Astrocyte (in vitro differentiated cells and primary cell): ENCODE results near the gene FOXA2. TPM values are rescaled to one million over a fixed set of nuclear protein-coding genes. Genes with fewer than 3 reads are reported as not detected.

ENCODE experiments used
- DNase-seq: peaks from one replicate; pipeline ENCODE4 v3.0.0-alpha.2; 2010; ENCODE audit warnings: low read depth
- FAIRE-seq: peaks from 2 replicates; lab custom pipeline; 2011; peaks lifted over from hg19 to GRCh38; lab: Jason Lieb, UNC
- H2AFZ ChIP-seq: 2 replicates; pipeline ENCODE4 v1.6.0; 2012; ENCODE audit warnings: low read depth, low read length, inconsistent platforms
- H3K27ac ChIP-seq: 2 replicates; pipeline ENCODE4 v1.5.1; 2011; ENCODE audit warnings: low read depth, low read length, inconsistent platforms
- H3K27me3 ChIP-seq: 2 replicates; pipeline ENCODE4 v1.6.0; 2011; ENCODE audit warnings: low read length, inconsistent platforms; ENCODE audit not compliant: insufficient read depth
- H3K36me3 ChIP-seq: 2 replicates; pipeline ENCODE4 v1.5.1; 2011; ENCODE audit warnings: low read length, inconsistent platforms; ENCODE audit not compliant: insufficient read depth
- H3K4me1 ChIP-seq: 2 replicates; pipeline ENCODE4 v1.5.1; 2011; ENCODE audit warnings: low read length, inconsistent platforms; ENCODE audit not compliant: insufficient read depth
- H3K4me2 ChIP-seq: 2 replicates; pipeline ENCODE4 v1.6.0; 2012; ENCODE audit warnings: low read length, inconsistent platforms
- H3K4me3 ChIP-seq: 2 replicates; pipeline ENCODE4 v1.5.1; 2011; ENCODE audit warnings: low read depth, mild to moderate bottlenecking, low read length, inconsistent platforms; ENCODE audit not compliant: insufficient read depth
- H3K79me2 ChIP-seq: 2 replicates; pipeline ENCODE4 v1.6.0; 2012; ENCODE audit warnings: mild to moderate bottlenecking, low read length, inconsistent platforms; ENCODE audit not compliant: insufficient read depth
- H3K9ac ChIP-seq: 2 replicates; pipeline ENCODE4 v1.6.0; 2012; ENCODE audit warnings: mild to moderate bottlenecking, low read length, inconsistent platforms
- H3K9me3 ChIP-seq: 2 replicates; pipeline ENCODE4 v1.5.1; 2012; ENCODE audit warnings: low read depth, mild to moderate bottlenecking, low read length, inconsistent platforms; ENCODE audit not compliant: insufficient read depth
- H4K20me1 ChIP-seq: 2 replicates; pipeline ENCODE4 v1.6.0; 2012; ENCODE audit warnings: low read length, inconsistent platforms; ENCODE audit not compliant: insufficient read depth
- H3K27ac Mint-ChIP-seq: one replicate; pipeline ENCODE4 v1.8.0; 2021; ENCODE audit warnings: mild to moderate bottlenecking, mixed read lengths; ENCODE audit not compliant: unreplicated experiment
- H3K27me3 Mint-ChIP-seq: one replicate; pipeline ENCODE4 v1.8.0; 2021; ENCODE audit warnings: low read depth, mixed read lengths; ENCODE audit not compliant: unreplicated experiment
- H3K36me3 Mint-ChIP-seq: one replicate; pipeline ENCODE4 v1.8.0; 2021; ENCODE audit warnings: low read depth, mixed read lengths; ENCODE audit not compliant: unreplicated experiment
- H3K4me1 Mint-ChIP-seq: one replicate; pipeline ENCODE4 v1.8.0; 2021; ENCODE audit warnings: low read depth, mixed read lengths; ENCODE audit not compliant: unreplicated experiment
- H3K4me3 Mint-ChIP-seq: one replicate; pipeline ENCODE4 v1.8.0; 2021; ENCODE audit warnings: mild to moderate bottlenecking, moderate library complexity, mixed read lengths; ENCODE audit not compliant: unreplicated experiment
- H3K9me3 Mint-ChIP-seq: one replicate; pipeline ENCODE4 v1.8.0; 2021; ENCODE audit warnings: mild to moderate bottlenecking, mixed read lengths; ENCODE audit not compliant: unreplicated experiment
- EZH2 ChIP-seq: IDR thresholded peaks from 2 replicates; pipeline ENCODE4 v1.6.1; 2012; ENCODE audit warnings: mild to moderate bottlenecking, low read length, inconsistent platforms; ENCODE audit not compliant: insufficient read depth
- total RNA-seq: library from RNA; stranded (reverse); gene quantifications from 2 replicates; pipeline ENCODE4 v1.2.1, GENCODE V29; 2021
- TF ChIP-seq, protein P1 (sequence below): IDR thresholded peaks from 2 replicates; pipeline ENCODE4 v1.5.1; 2011; ENCODE audit warnings: low read depth, mild to moderate bottlenecking, inconsistent platforms, low read length, moderate library complexity; ENCODE audit not compliant: insufficient read depth

Gene FOXA2
- total RNA-seq, 1 donor from 2014 or later, result not detected

DNA sequence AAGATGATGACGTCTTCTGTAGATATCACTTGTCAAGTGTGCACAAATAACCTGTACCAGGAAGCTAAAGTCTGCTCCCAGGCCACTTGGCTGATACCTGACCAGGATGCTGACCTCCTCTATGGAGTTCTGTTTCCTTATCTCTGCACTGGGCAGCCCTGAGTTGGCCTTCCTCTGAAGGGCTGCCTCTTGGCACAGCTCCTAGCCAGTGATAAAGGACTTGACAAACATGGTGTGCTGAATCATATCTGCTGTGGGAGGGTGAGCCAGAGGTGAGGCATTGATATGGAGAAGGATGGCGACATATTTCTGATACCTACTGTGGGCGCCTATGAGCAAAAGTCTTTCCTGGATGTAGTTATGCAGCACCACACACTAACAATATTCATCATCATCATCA is 32.8 kb upstream of the FOXA2 start:
- Histone ChIP-seq H3K27ac (no peak overlapping the region), H3K4me1 (no peaks in the 10 kb centered on the region), H3K4me3 (no peak overlapping the region), H3K9ac (no peak overlapping the region), H3K27me3 (no peaks in the 10 kb centered on the region), H3K79me2 (no peaks in the 10 kb centered on the region), H3K36me3 (no peaks in the 10 kb centered on the region), H4K20me1 (no peaks in the 10 kb centered on the region), H3K4me2 (no peak overlapping the region), H3K9me3 (no peaks in the 10 kb centered on the region), H2AFZ (no peak overlapping the region)
- no peak overlapping the region for H3K27ac Mint-ChIP-seq
- peaks cover 2% of the 10 kb centered on the region for H3K4me1 Mint-ChIP-seq
- no peak for TF ChIP-seq EZH2
- TF ChIP-seq, protein P1, sequence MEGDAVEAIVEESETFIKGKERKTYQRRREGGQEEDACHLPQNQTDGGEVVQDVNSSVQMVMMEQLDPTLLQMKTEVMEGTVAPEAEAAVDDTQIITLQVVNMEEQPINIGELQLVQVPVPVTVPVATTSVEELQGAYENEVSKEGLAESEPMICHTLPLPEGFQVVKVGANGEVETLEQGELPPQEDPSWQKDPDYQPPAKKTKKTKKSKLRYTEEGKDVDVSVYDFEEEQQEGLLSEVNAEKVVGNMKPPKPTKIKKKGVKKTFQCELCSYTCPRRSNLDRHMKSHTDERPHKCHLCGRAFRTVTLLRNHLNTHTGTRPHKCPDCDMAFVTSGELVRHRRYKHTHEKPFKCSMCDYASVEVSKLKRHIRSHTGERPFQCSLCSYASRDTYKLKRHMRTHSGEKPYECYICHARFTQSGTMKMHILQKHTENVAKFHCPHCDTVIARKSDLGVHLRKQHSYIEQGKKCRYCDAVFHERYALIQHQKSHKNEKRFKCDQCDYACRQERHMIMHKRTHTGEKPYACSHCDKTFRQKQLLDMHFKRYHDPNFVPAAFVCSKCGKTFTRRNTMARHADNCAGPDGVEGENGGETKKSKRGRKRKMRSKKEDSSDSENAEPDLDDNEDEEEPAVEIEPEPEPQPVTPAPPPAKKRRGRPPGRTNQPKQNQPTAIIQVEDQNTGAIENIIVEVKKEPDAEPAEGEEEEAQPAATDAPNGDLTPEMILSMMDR, result no peak
- no peak overlapping the region for H3K4me3 Mint-ChIP-seq
- peaks cover 20% of the 10 kb centered on the region for H3K27me3 Mint-ChIP-seq
- DNase-seq, result no peak
- FAIRE-seq, result no peak
- H3K36me3 Mint-ChIP-seq, result no peaks in the 10 kb centered on the region
- no peaks in the 10 kb centered on the region for H3K9me3 Mint-ChIP-seq

DNA sequence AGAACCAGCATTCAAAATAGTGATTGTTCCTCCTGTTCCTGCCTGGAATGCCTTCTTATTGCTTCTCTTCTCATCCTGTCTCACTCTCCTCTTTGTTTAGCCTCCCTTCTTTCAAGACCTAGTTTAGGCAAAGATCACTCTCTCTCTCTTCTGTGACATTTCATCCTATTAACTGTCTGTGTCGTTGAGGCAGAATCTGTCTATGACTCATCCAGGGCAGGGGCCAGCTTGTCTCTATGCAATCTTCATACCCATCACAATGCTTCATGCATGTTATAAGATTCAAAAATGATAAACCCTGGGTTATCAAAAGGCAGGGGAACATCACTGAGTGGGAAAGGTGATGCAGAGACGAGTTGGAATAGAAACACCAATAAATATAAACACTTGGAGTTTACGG is 32.2 kb upstream of the FOXA2 start:
- Histone ChIP-seq H2AFZ (no peak overlapping the region), H3K36me3 (no peaks in the 10 kb centered on the region), H3K4me2 (no peak overlapping the region), H3K27ac (no peak overlapping the region), H3K79me2 (no peaks in the 10 kb centered on the region), H3K4me3 (no peak overlapping the region), H3K9me3 (no peaks in the 10 kb centered on the region), H3K27me3 (no peaks in the 10 kb centered on the region), H3K9ac (no peak overlapping the region), H3K4me1 (no peaks in the 10 kb centered on the region), H4K20me1 (no peaks in the 10 kb centered on the region)
- no peaks in the 10 kb centered on the region for H3K9me3 Mint-ChIP-seq
- peaks cover 16% of the 10 kb centered on the region for H3K27me3 Mint-ChIP-seq
- H3K4me1 Mint-ChIP-seq, result peaks cover 2% of the 10 kb centered on the region
- FAIRE-seq (no peak), DNase-seq (no peak)
- no peaks in the 10 kb centered on the region for H3K36me3 Mint-ChIP-seq
- no peak overlapping the region for H3K27ac Mint-ChIP-seq
- no peak for TF ChIP-seq EZH2
- TF ChIP-seq, protein P1, result no peak
- H3K4me3 Mint-ChIP-seq, result no peak overlapping the region

DNA sequence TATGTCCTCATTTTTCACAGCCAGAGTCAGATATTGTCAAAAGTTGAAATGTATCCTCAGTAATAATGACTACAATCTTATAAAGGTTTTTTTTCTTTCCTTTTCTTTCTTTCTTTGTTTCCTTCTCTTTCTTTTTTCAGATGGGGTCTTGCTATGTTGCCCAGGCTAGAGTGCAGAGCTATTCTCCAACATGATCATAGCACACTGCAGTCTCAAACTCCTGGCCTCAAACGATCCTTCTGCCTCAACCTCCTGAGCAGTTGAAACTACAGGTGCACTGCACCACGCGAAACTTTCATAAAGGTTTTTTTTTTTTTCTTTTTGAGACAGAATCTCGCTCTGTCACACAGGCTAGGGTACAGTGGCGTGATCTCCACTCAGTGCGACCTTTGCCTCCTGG is 31.1 kb upstream of the FOXA2 start:
- no peak overlapping the region for H3K4me3 Mint-ChIP-seq
- no peak for TF ChIP-seq EZH2
- TF ChIP-seq, protein P1, result no peak
- no peaks in the 10 kb centered on the region for H3K36me3 Mint-ChIP-seq
- Histone ChIP-seq H3K27me3 (no peaks in the 10 kb centered on the region), H4K20me1 (no peaks in the 10 kb centered on the region), H3K4me3 (no peak overlapping the region), H2AFZ (no peak overlapping the region), H3K4me1 (no peaks in the 10 kb centered on the region), H3K79me2 (no peaks in the 10 kb centered on the region), H3K27ac (no peak overlapping the region), H3K4me2 (no peak overlapping the region), H3K36me3 (no peaks in the 10 kb centered on the region), H3K9me3 (no peaks in the 10 kb centered on the region), H3K9ac (no peak overlapping the region)
- no peak overlapping the region for H3K27ac Mint-ChIP-seq
- no peak for FAIRE-seq
- peaks cover 2% of the 10 kb centered on the region for H3K4me1 Mint-ChIP-seq
- H3K9me3 Mint-ChIP-seq, result no peaks in the 10 kb centered on the region
- DNase-seq, result no peak
- H3K27me3 Mint-ChIP-seq, result peaks cover 14% of the 10 kb centered on the region
